Natural killer cell treated with Interleukin-12 subunit alpha and Interleukin-12 subunit beta and Interleukin-15 and Interleukin-18, amount 100 ng/mL, for 72 hours (primary cell): ENCODE results near the gene SCYGR4. TPM values are rescaled to one million over a fixed set of nuclear protein-coding genes. Genes with fewer than 3 reads are reported as not detected.
"Not testable (repeated sequence)": the region's sequence is repeated elsewhere in the genome, so short reads cannot be mapped to it uniquely, and the experiment has no call there.

Experiments used
- ATAC-seq, 2 donors: fragments of 150-1000 bp; cut with Tn5 transposase in 1 of 2; sonication (Bioruptor Pico), chemical (Tn5 transposase) in 1 of 2; 2 replicates each; pipeline ENCODE4 v1.10.0; 2021
- DNase-seq: peaks from one replicate; pipeline ENCODE4 v3.0.0; 2022; ENCODE audit warnings: low spot score
- H3K27ac Mint-ChIP-seq, 2 donors: 1 replicate in 1 of 2; 2 replicates in 1 of 2; pipeline ENCODE4 v1.8.0; 2022; ENCODE audit warnings: mixed read lengths in 2 of 2, mild to moderate bottlenecking in 1 of 2, moderate library complexity in 1 of 2
- H3K27me3 Mint-ChIP-seq, 2 donors: 1 replicate in 1 of 2; 2 replicates in 1 of 2; pipeline ENCODE4 v1.8.0; 2022; ENCODE audit warnings: mixed read lengths in 2 of 2
- H3K36me3 Mint-ChIP-seq: one replicate; pipeline ENCODE4 v1.8.0; 2022; ENCODE audit warnings: mixed read lengths
- H3K4me1 Mint-ChIP-seq, 2 donors: 1 replicate in 1 of 2; 2 replicates in 1 of 2; pipeline ENCODE4 v1.8.0; 2022; ENCODE audit warnings: low read depth in 2 of 2, mixed read lengths in 2 of 2, mild to moderate bottlenecking in 1 of 2
- H3K4me3 Mint-ChIP-seq: one replicate; pipeline ENCODE4 v1.8.0; 2022; ENCODE audit warnings: mixed read lengths
- H3K9me3 Mint-ChIP-seq: 2 replicates; pipeline ENCODE4 v1.8.0; 2022; ENCODE audit warnings: mixed read lengths
- total RNA-seq, 2 donors: library from RNA; stranded (reverse); gene quantifications; one replicate each; pipeline ENCODE4 v1.2.3, GENCODE V29; 2022

Gene SCYGR4
- total RNA-seq, 2 donors from 2014 or later = not detected

- H3K4me1 Mint-ChIP-seq = no peaks in the 10 kb centered on the region
- H3K9me3 Mint-ChIP-seq = no peaks in the 10 kb centered on the region
- H3K36me3 Mint-ChIP-seq = no peaks in the 10 kb centered on the region
- ATAC-seq = peak in 1 of 2 donors; percentile 34
- DNase-seq = no peak
- H3K27ac Mint-ChIP-seq = no peak overlapping the region
- peaks cover 0 to 4% of the 10 kb centered on the region in 2 donors for H3K27me3 Mint-ChIP-seq
- H3K4me3 Mint-ChIP-seq = no peak overlapping the region
These were observed 43.8 kb downstream of the SCYGR4 start for GRCh38 chr2:227661025-227661649.

GRCh38 chr2:227661827-227662226, 44.5 kb downstream of the SCYGR4 start:
- ATAC-seq (no peak), DNase-seq (no peak)
- H3K4me3 Mint-ChIP-seq = no peak overlapping the region
- no peaks in the 10 kb centered on the region for H3K4me1 Mint-ChIP-seq
- H3K9me3 Mint-ChIP-seq = no peaks in the 10 kb centered on the region
- peaks cover 0 to 4% of the 10 kb centered on the region in 2 donors for H3K27me3 Mint-ChIP-seq
- H3K27ac Mint-ChIP-seq = no peak overlapping the region
- no peaks in the 10 kb centered on the region for H3K36me3 Mint-ChIP-seq

GRCh38 chr2:227665189-227665940, 48.1 kb downstream of the SCYGR4 start:
- Mint-ChIP-seq H3K4me1 (no peaks in the 10 kb centered on the region), H3K4me3 (no peak overlapping the region), H3K27me3 (peaks cover 0 to 2% of the 10 kb centered on the region in 2 donors), H3K36me3 (no peaks in the 10 kb centered on the region), H3K27ac (no peak overlapping the region), H3K9me3 (no peaks in the 10 kb centered on the region)
- ATAC-seq = no peak
- DNase-seq = no peak

GRCh38 chr2:227666631-227667170, 49.4 kb downstream of the SCYGR4 start, which contains the start of gene SCYGR5:
Gene SCYGR5 (plus strand): TSS chr2:227666804. CDS start chr2:227666804, 0 bp downstream.
- H3K36me3 Mint-ChIP-seq, H3K9me3 Mint-ChIP-seq, H3K27ac Mint-ChIP-seq: not testable (repeated sequence)

More at GRCh38 chr2:227666631-227667170, 49.4 kb downstream of the SCYGR4 start, which contains the start of gene SCYGR5:
- DNase-seq, ATAC-seq, H3K4me3 Mint-ChIP-seq, H3K27me3 Mint-ChIP-seq, H3K4me1 Mint-ChIP-seq: not testable (repeated sequence)

Other genes starting within 250 kb of the SCYGR4 start
- not detected for gene TM4SF20, start 238.2 kb upstream of the SCYGR4 start, total RNA-seq
- gene SCYGR1, start 229.5 kb upstream of the SCYGR4 start, total RNA-seq = not detected
- gene AGFG1, start 145.3 kb upstream of the SCYGR4 start, total RNA-seq = 10 to 100 TPM; 65.9 to 78.8 TPM
- gene SCYGR2, start 18.6 kb upstream of the SCYGR4 start, total RNA-seq = not detected
- not detected for gene SCYGR3, start 2.7 kb upstream of the SCYGR4 start, total RNA-seq
- gene SCYGR5, start 49.3 kb downstream of the SCYGR4 start, total RNA-seq = not detected
- not detected for gene SLC19A3, start 100.5 kb downstream of the SCYGR4 start, total RNA-seq
- gene SCYGR6, start 107.3 kb downstream of the SCYGR4 start, total RNA-seq = not detected
- gene SCYGR7, start 110.8 kb downstream of the SCYGR4 start, total RNA-seq = not detected
- not detected for gene SCYGR8, start 128.4 kb downstream of the SCYGR4 start, total RNA-seq
- gene CCL20, start 196.3 kb downstream of the SCYGR4 start, total RNA-seq = not detected